ENCODE results near the gene GPR156.
"Not testable (repeated sequence)": the region's sequence is repeated elsewhere in the genome, so short reads cannot be mapped to it uniquely, and the experiment has no call there.

GPR156 gene

GRCh38 chr3:120284747-120285507 lies at the start of gene GPR156:
Gene GPR156 (minus strand): TSS chr3:120285222. CDS start chr3:120244098, 41,124 bp downstream.
- peak within 1 kb of the TSS; percentile 61 for H3K4me3 ChIP-seq (replicated peaks; ENCODE audit: low read depth, low read length)
- TF ChIP-seq CTCF (IDR thresholded peaks at IDR 0.05; ENCODE audit: low read length, missing control alignments) = no peak
- DNase-seq (ENCODE audit: low read depth) = peak; percentile 20

DNA sequence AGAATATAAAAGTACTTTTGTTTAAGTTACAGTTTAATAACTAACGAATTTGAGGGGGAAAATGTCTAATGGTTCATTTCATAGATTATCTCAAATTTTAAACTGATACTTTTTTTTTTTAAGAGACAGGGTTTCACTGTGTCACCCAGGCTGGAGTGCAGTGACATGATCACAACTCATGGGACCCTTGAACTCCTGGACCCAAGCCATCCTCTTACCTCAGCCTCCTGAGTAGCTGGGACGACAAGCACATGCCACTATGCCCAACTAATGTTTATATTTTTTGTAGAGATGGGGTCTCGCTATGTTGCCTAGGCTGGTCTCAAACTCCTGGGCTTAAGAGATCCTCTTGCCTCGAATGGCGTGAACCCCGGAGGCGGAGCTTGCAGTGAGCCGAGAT lies 47.6 kb upstream of the GPR156 start:
- no peak for TF ChIP-seq CTCF (IDR thresholded peaks at IDR 0.05; ENCODE audit: low read length, missing control alignments)
- DNase-seq (ENCODE audit: low read depth) = no peak
- H3K4me3 ChIP-seq (replicated peaks; ENCODE audit: low read depth, low read length) = no peak overlapping the region

DNA sequence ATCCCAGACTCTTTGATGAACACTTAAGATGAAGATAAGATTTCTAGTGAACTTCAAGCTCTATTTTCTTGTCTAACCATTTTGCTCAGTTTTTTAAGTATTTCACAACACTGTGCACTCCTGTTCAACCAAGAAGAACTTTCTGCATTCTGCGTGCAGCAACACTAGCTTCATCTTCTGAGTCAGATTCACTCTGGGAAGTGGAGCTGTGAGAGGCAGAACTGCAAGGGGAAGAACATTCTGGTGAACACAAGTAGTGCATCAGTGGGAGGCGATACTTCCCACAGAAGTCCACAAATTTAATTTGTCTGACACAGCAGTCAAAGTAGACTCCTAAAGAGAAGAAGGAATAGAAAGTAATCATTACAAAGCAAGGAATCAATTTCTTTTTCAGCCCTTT lies 46.1 kb upstream of the GPR156 start:
- no peak for TF ChIP-seq CTCF (IDR thresholded peaks at IDR 0.05; ENCODE audit: low read length, missing control alignments)
- DNase-seq (ENCODE audit: low read depth) = peak; percentile 5
- H3K4me3 ChIP-seq (replicated peaks; ENCODE audit: low read depth, low read length) = no peak overlapping the region

DNA sequence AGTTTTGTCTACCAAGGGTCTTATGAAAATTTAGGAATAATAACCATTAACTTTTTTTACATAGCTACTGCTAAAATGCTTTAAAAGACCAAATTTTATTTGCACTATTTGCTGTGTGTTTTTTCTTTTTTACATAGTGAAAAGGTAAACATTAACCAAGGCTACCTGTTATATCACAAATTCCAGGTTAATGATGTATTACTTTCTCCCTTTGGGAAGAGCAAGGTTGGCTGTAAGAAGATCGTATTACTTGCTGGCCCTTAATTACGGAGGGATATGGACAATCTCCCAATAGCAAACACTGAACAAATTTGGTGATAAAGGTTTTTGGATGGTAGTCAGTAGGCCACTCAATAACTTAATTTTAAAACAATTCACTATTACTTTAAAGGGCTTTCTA lies 41.8 kb upstream of the GPR156 start:
- no peak for DNase-seq (ENCODE audit: low read depth)
- no peak for TF ChIP-seq CTCF (IDR thresholded peaks at IDR 0.05; ENCODE audit: low read length, missing control alignments)
- H3K4me3 ChIP-seq (replicated peaks; ENCODE audit: low read depth, low read length) = no peak overlapping the region

- H3K4me3 ChIP-seq (replicated peaks; ENCODE audit: low read depth, low read length) = no peak overlapping the region
- DNase-seq (ENCODE audit: low read depth) = no peak
- TF ChIP-seq CTCF (IDR thresholded peaks at IDR 0.05; ENCODE audit: low read length, missing control alignments) = no peak
These were observed 39.2 kb upstream of the GPR156 start for GRCh38 chr3:120324190-120324589.

DNA sequence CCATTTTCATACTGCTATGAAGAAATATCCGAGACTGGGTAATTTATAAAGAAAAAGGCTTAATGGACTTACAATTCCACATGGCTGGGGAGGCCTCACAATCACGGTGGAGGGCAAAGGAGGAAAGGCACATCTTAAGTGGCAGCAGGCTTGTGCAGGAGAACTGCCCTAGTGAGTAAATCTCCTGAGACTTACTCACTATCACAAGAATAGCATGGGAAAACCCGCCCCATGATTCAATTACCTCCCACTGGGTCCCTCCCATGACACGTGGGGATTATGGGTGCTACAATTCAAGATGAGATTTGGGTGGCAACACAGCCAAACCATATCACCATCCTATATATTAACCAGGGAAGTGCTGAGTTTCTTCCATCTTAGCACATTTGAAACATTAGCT lies 38.7 kb upstream of the GPR156 start:
- H3K4me3 ChIP-seq (replicated peaks; ENCODE audit: low read depth, low read length); DNase-seq (ENCODE audit: low read depth): not testable (repeated sequence)

DNA sequence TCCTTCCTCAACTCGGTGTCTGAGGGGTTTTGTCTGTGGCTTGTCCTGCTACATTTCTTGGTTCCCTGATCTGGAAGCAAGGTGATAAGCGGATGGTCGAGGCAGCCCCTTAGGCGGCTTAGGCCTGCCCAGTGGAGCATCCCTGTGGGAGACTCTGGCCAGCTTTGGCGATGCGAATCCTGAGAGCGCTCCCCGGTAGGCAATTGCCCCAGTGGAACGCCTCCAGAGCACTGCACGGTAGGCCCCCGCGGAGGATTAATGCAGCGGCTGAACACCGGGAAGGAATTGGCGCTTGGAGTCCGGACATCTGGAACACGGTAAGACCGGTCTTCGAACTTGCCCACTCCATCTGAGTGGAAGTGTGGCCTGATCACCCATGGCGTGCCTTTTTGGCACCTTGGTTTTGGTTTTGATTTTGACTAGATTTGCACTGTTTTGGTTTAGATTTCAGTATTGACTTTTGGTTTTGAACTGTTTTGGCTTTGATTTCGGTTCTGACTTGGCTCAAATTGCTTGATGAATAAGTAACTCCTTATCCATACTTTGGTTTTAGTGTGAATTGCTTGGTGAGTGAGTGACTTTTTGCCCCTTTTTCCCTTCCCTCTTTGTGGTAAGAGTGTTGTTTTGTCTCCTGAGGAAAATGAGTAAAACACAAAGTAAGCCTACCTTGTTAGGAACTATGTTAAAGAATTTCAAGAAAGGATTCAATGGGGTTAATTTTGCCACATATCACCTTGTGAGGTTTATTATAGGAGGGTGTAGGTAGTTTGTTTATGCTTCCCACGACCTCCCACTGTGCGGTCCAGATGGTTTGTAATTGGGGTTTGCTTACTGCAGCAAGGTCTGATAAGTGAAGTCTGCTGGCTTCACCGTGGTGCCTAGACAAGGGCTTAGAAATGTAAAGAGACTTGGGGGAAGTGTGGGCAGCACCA lies 27.1 kb upstream of the GPR156 start:
- no peak for DNase-seq (ENCODE audit: low read depth)
- no peak for TF ChIP-seq CTCF (IDR thresholded peaks at IDR 0.05; ENCODE audit: low read length, missing control alignments)
- H3K4me3 ChIP-seq (replicated peaks; ENCODE audit: low read depth, low read length) = no peak overlapping the region

Data from fibroblast of pulmonary artery (primary cell).